ENCODE measurements around the gene POLA1. TPM values are rescaled to one million over a fixed set of nuclear protein-coding genes. Genes with fewer than 3 reads are reported as not detected.

Gene POLA1
- total and polyA plus RNA-seq, 2 donors from 2014 or later: 2.2 to 9.7 TPM

DNA sequence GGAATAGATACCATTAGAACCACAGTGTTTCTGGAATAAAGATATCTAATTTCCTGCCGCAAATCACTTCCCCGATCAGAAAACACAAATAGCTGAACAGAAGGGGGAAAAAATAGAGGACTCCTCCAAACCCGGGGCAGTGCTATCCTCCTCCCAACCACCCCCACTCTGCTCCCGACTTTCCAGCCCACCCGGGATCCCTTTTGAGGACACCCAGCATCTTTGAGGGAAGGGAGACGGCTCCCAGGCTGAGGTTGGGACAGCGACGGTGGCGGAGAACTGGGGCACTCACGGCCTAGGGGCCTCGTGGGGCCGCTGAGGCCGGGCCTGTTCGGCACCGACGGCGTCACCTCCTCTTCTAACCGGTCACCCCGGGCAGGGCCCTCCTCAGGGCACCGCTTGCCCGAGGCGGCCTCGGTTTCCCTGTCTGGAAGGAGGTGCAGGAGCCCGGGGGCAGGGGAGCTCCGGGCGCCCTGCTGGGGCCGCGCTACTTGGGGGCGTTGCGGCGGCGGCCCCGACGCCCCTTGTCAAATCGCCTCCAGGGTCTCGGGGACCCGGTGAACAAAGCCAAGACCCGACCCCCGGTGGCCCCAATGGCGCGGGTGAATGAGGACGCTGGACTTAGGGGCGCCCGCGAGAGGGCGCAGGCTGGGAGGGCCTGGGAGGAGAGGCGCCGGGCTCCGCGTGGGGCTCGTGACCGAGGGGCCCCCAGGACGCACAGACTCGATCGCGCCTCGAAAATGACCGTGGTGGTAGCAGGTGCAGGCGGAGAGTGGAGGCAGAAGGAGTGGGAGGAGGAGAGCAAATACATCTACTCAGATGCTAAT lies 329.0 kb downstream of the POLA1 start:
- no peak for FAIRE-seq
- H3K27me3 ChIP-seq (ENCODE audit: control insufficient read depth, insufficient read depth, low read length): peaks cover 62% of the 10 kb centered on the region
- intact Hi-C loops (cut with DNase I): no loop called here

DNA sequence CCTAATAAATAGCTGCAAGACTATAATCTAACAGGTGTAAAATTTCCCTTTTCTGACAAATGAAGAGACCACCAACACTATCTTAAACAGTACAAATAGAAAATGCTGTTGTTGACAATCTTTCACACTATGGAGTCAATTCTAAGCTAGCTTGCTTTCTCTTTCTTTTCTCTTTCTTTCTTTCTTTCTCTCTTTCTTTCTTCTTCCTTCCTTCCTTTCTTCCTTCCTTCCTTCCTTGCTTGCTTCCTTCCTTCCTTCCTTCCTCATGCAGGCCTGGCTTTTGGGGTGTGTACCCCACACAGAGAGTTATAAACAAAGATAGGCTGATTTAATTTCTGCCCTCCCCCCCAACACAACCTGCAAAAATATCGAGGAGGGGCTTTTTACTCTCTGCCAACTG lies 330.2 kb downstream of the POLA1 start:
- H3K9me3 ChIP-seq (ENCODE audit: control insufficient read depth in 2 of 3, insufficient read depth in 1 of 3, low read length in 3 of 3): no peaks in the 10 kb centered on the region
- no peak for DNase-seq
- FAIRE-seq: no peak
- intact Hi-C loops (cut with DNase I): no loop called here
- H3K27me3 ChIP-seq (ENCODE audit: control insufficient read depth, insufficient read depth, low read length): peaks cover 52% of the 10 kb centered on the region
- no peak overlapping the region for H3K27ac ChIP-seq (ENCODE audit: low read depth in 2 of 2, low read length in 2 of 2)
- TF ChIP-seq, protein P1, sequence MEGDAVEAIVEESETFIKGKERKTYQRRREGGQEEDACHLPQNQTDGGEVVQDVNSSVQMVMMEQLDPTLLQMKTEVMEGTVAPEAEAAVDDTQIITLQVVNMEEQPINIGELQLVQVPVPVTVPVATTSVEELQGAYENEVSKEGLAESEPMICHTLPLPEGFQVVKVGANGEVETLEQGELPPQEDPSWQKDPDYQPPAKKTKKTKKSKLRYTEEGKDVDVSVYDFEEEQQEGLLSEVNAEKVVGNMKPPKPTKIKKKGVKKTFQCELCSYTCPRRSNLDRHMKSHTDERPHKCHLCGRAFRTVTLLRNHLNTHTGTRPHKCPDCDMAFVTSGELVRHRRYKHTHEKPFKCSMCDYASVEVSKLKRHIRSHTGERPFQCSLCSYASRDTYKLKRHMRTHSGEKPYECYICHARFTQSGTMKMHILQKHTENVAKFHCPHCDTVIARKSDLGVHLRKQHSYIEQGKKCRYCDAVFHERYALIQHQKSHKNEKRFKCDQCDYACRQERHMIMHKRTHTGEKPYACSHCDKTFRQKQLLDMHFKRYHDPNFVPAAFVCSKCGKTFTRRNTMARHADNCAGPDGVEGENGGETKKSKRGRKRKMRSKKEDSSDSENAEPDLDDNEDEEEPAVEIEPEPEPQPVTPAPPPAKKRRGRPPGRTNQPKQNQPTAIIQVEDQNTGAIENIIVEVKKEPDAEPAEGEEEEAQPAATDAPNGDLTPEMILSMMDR (IDR thresholded peaks at IDR 0.05; ENCODE audit: borderline replicate concordance, extremely low read depth, insufficient read depth): no peak
- H3K9ac ChIP-seq (ENCODE audit: low read length in 3 of 3): no peak overlapping the region
- H3K36me3 ChIP-seq (ENCODE audit: control insufficient read depth in 2 of 3, insufficient read depth in 3 of 3, low read length in 3 of 3): no peaks in the 10 kb centered on the region
- H3K4me3 ChIP-seq (ENCODE audit: low read length in 3 of 3): no peak overlapping the region
- no peaks in the 10 kb centered on the region for H3K4me1 ChIP-seq (ENCODE audit: control insufficient read depth in 2 of 3, insufficient read depth in 2 of 3, low read depth in 1 of 3, low read length in 3 of 3)

More for the DNA sequence above, 329.0 kb downstream of the POLA1 start:
- TF ChIP-seq, protein P1 (IDR thresholded peaks at IDR 0.05; ENCODE audit: borderline replicate concordance, extremely low read depth, insufficient read depth): no peak
- Histone ChIP-seq H3K4me3 (ENCODE audit: low read length in 3 of 3) (no peak overlapping the region), H3K4me1 (ENCODE audit: control insufficient read depth in 2 of 3, insufficient read depth in 2 of 3, low read depth in 1 of 3, low read length in 3 of 3) (no peaks in the 10 kb centered on the region), H3K9ac (ENCODE audit: low read length in 3 of 3) (no peak overlapping the region), H3K27ac (ENCODE audit: low read depth in 2 of 2, low read length in 2 of 2) (no peak overlapping the region), H3K36me3 (ENCODE audit: control insufficient read depth in 2 of 3, insufficient read depth in 3 of 3, low read length in 3 of 3) (no peaks in the 10 kb centered on the region), H3K9me3 (ENCODE audit: control insufficient read depth in 2 of 3, insufficient read depth in 1 of 3, low read length in 3 of 3) (no peaks in the 10 kb centered on the region)
- no peak for DNase-seq

DNA sequence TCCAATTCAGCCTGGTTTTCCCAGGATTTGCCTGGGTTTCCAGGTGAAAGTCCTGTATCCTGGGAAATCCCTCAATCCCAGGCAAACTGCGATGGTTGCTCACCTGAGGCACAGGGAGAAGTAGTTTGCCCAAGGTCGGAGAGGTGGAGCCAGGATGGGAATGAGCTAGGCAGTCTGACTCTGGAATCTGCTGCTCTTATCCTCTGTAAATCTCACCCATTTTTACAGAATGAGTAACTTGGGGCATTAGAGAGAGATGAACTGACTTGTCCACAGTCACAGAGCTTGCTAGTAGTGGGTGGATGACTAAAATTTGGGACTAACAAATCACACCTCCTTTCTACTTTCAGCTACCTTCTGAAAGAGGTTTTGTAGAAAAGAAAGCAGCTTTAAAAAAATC lies 331.9 kb downstream of the POLA1 start:
- Histone ChIP-seq H3K36me3 (ENCODE audit: control insufficient read depth in 2 of 3, insufficient read depth in 3 of 3, low read length in 3 of 3) (no peaks in the 10 kb centered on the region), H3K4me1 (ENCODE audit: control insufficient read depth in 2 of 3, insufficient read depth in 2 of 3, low read depth in 1 of 3, low read length in 3 of 3) (no peaks in the 10 kb centered on the region), H3K27ac (ENCODE audit: low read depth in 2 of 2, low read length in 2 of 2) (no peak overlapping the region), H3K9ac (ENCODE audit: low read length in 3 of 3) (no peak overlapping the region), H3K27me3 (ENCODE audit: control insufficient read depth, insufficient read depth, low read length) (peaks cover 36% of the 10 kb centered on the region), H3K9me3 (ENCODE audit: control insufficient read depth in 2 of 3, insufficient read depth in 1 of 3, low read length in 3 of 3) (no peaks in the 10 kb centered on the region), H3K4me3 (ENCODE audit: low read length in 3 of 3) (no peak overlapping the region)
- DNase-seq (no peak), FAIRE-seq (no peak)
- intact Hi-C loops (cut with DNase I): no loop called here
- TF ChIP-seq, protein P1 (IDR thresholded peaks at IDR 0.05; ENCODE audit: borderline replicate concordance, extremely low read depth, insufficient read depth): no peak

Data from kidney (tissue), 14 donors.